ENCODE data around the gene PLEKHA7.

DNA sequence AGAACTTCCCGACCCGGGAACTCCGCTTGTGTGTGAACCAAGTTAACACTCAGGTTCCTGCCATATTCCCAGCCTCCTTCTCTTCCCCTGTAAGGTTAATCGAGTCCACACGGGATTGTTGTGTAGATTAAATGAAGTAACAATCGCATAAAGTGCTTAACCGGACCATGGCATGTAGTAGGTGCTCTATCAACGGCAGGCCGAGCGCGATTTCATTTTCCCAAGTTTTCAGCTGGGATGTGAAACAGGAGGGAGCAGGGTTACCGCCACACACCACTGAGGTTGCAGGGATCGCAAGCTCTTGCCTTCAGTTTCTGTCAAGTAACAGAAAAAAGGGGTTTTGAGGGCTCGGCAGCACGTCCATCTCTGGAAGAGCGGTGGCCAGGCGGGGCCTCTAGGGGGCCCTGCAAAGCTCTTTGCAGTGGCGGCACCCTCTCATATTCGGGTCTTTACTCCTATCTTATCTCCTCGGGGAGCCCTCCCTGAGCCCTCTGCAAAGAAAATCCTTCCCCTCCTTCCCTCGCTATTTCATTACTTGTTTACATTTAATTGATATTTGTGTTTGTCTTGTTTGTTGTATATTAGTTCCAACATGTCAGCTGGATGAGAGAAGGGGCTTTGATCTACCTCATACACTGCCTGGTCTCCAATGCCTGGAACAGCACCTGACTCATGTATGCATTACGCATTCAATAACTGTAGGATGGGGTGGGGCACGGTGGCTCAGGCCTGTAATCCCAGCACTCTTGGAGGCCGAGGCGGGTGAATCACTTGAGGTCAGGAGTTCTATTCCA is 816 bp upstream of the PLEKHA7 start:
- TF ChIP-seq POLR2A (IDR thresholded peaks at IDR 0.05), result no peak
- TF ChIP-seq, protein P1, sequence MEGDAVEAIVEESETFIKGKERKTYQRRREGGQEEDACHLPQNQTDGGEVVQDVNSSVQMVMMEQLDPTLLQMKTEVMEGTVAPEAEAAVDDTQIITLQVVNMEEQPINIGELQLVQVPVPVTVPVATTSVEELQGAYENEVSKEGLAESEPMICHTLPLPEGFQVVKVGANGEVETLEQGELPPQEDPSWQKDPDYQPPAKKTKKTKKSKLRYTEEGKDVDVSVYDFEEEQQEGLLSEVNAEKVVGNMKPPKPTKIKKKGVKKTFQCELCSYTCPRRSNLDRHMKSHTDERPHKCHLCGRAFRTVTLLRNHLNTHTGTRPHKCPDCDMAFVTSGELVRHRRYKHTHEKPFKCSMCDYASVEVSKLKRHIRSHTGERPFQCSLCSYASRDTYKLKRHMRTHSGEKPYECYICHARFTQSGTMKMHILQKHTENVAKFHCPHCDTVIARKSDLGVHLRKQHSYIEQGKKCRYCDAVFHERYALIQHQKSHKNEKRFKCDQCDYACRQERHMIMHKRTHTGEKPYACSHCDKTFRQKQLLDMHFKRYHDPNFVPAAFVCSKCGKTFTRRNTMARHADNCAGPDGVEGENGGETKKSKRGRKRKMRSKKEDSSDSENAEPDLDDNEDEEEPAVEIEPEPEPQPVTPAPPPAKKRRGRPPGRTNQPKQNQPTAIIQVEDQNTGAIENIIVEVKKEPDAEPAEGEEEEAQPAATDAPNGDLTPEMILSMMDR (IDR thresholded peaks at IDR 0.05), result no peak
